HepG2 (cell line): ENCODE measurements around the gene SNX9. TPM values are rescaled to one million over a fixed set of nuclear protein-coding genes. Genes with fewer than 3 reads are reported as not detected.
A peak's percentile ranks its signal among the peaks of the same experiment; 100 is the strongest.

Experiments used
- ATAC-seq: fragments of 200-7000 bp; cut with Tn5 transposase; 3 replicates; pipeline ENCODE4 v1.9.1; 2020; ENCODE audit warnings: mild to moderate bottlenecking, moderate library complexity
- BruUV-seq: library from RNA; stranded (reverse); fragments of 400-500 nt; replicated peaks from 2 replicates; lab custom pipeline; 2021; lab: Mats Ljungman, UMichigan
- CTCF ChIA-PET: fragments of 300-600 bp; formaldehyde crosslinking; extraction: SDS; loops from one replicate; lab custom pipeline; 2021; ENCODE audit warnings: low total read pairs, inconsistent platforms, low intra/inter-chr PET ratio; lab: Yijun Ruan, JAX
- POLR2A ChIA-PET: fragments of 350-600 bp; sonication (Branson Sonifier 250); formaldehyde crosslinking; loops from one replicate; lab custom pipeline; 2020; ENCODE audit warnings: antibody characterized with exemption, inconsistent platforms; lab: Yijun Ruan, JAX
- DNase-seq: peaks from one replicate; pipeline ENCODE4 v3.0.0-alpha.2; 2015; ENCODE audit warnings: low spot score
- FAIRE-seq: peaks from 3 replicates; lab custom pipeline; 2011; peaks lifted over from hg19 to GRCh38; lab: Jason Lieb, UNC
- H2AFZ ChIP-seq: one replicate; pipeline ENCODE4 v1.6.1; 2011; ENCODE audit warnings: low read length, inconsistent platforms
- H3K27ac ChIP-seq: fragments of 300-600 bp; 3 replicates; pipeline ENCODE4 v1.8.0; 2011; ENCODE audit warnings: mixed run types, mild to moderate bottlenecking, mixed read lengths, low read length, inconsistent platforms; ENCODE audit not compliant: insufficient read depth; ENCODE audit errors: extremely low read length
- H3K27me3 ChIP-seq, 2 experiments: fragments of 200-600 bp in 1 of 2; 2 replicates in 1 of 2; 3 replicates in 1 of 2; pipeline versions ENCODE4 v1.6.0 to v1.8.0; 2011; ENCODE audit warnings: low read length in 2 of 2, mild to moderate bottlenecking in 2 of 2, moderate library complexity in 2 of 2, inconsistent platforms in 1 of 2; ENCODE audit not compliant: insufficient read depth in 2 of 2, control insufficient read depth in 1 of 2
- H3K36me3 ChIP-seq, 2 experiments: fragments of 200-600 bp in 1 of 2; replicated peaks in 1 of 2; 2 replicates in 1 of 2; 3 replicates in 1 of 2; pipeline versions ENCODE4 v1.5.1 to v1.8.0; 2011; ENCODE audit warnings: low read length in 2 of 2, inconsistent platforms in 1 of 2; ENCODE audit not compliant: insufficient read depth in 2 of 2, control insufficient read depth in 1 of 2
- H3K4me1 ChIP-seq: 2 replicates; pipeline ENCODE4 v1.5.1; 2012; ENCODE audit warnings: low read length, inconsistent platforms; ENCODE audit not compliant: insufficient read depth
- H3K4me2 ChIP-seq: 2 replicates; pipeline ENCODE4 v1.6.0; 2011; ENCODE audit warnings: low read depth, low read length, inconsistent platforms
- H3K4me3 ChIP-seq, 3 experiments: fragments of 200-600 bp in 1 of 3; sonication (generic), shearing (Covaris generic) in 1 of 3; replicated peaks in 1 of 3; 2 replicates each; pipeline ENCODE4 v1.5.1; 2011 to 2016; ENCODE audit warnings: low read length in 3 of 3, inconsistent platforms in 2 of 3, low read depth in 2 of 3, mild to moderate bottlenecking in 2 of 3, control low read depth in 1 of 3, mixed read lengths in 1 of 3; ENCODE audit not compliant: insufficient read depth in 1 of 3
- H3K79me2 ChIP-seq: one replicate; pipeline ENCODE4 v1.6.1; 2011; ENCODE audit warnings: low read length, inconsistent platforms; ENCODE audit not compliant: insufficient read depth
- H3K9ac ChIP-seq: 2 replicates; pipeline ENCODE4 v1.6.0; 2011; ENCODE audit warnings: mild to moderate bottlenecking, low read depth, low read length, inconsistent platforms; ENCODE audit not compliant: insufficient read depth
- H3K9me3 ChIP-seq: 2 replicates; pipeline ENCODE4 v1.5.1; 2012; ENCODE audit warnings: mild to moderate bottlenecking, low read length
- H4K20me1 ChIP-seq: 2 replicates; pipeline ENCODE4 v1.6.0; 2011; ENCODE audit warnings: inconsistent platforms, mild to moderate bottlenecking, low read length, moderate library complexity; ENCODE audit not compliant: insufficient read depth
- AKNA ChIP-seq: sonication (generic); formaldehyde crosslinking; IDR thresholded peaks from 2 replicates; pipeline ENCODE4 v1.4.0; 2020; ENCODE audit warnings: missing genetic modification reagents, borderline replicate concordance
- ARHGAP35 ChIP-seq: sonication (generic); formaldehyde crosslinking; IDR thresholded peaks from 2 replicates; pipeline ENCODE4 v1.9.0; 2022; ENCODE audit warnings: mild to moderate bottlenecking, inconsistent platforms, moderate library complexity, missing genetic modification reagents, borderline replicate concordance
- ARNT2 ChIP-seq: sonication (generic); formaldehyde crosslinking; IDR thresholded peaks from 2 replicates; pipeline ENCODE4 v1.8.0; 2022; ENCODE audit warnings: mild to moderate bottlenecking, low read depth, missing genetic modification reagents, moderate library complexity
- ATM ChIP-seq: fragments of 450-650 bp; IDR thresholded peaks from 2 replicates; pipeline ENCODE4 v1.7.1; 2017; ENCODE audit warnings: mild to moderate bottlenecking, borderline replicate concordance
- MYPOP ChIP-seq: sonication (generic); formaldehyde crosslinking; IDR thresholded peaks from 2 replicates; pipeline ENCODE4 v1.8.1; 2023; ENCODE audit warnings: mild to moderate bottlenecking, moderate library complexity, missing genetic modification reagents
- SAFB2 ChIP-seq: sonication (generic); formaldehyde crosslinking; IDR thresholded peaks from 2 replicates; pipeline ENCODE4 v1.5.1; 2020; ENCODE audit warnings: missing genetic modification reagents, low read depth, mild to moderate bottlenecking, borderline replicate concordance
- SNAI1 ChIP-seq: sonication (generic); formaldehyde crosslinking; IDR thresholded peaks from 2 replicates; pipeline ENCODE4 v1.5.0; 2020; ENCODE audit warnings: mild to moderate bottlenecking, missing genetic modification reagents, borderline replicate concordance
- TEAD3 ChIP-seq: optimal IDR thresholded peaks from 2 replicates; pipeline ENCODE3; 2016; ENCODE audit warnings: borderline replicate concordance
- TGIF2 ChIP-seq: IDR thresholded peaks from 2 replicates; pipeline ENCODE4 v1.6.1; 2016; ENCODE audit warnings: control low read depth, missing compliant biosample characterization
- ZNF317 ChIP-seq: sonication (generic); formaldehyde crosslinking; IDR thresholded peaks from 2 replicates; pipeline ENCODE4 v1.5.0; 2020; ENCODE audit warnings: mild to moderate bottlenecking, missing genetic modification reagents
- ZNF772 ChIP-seq: sonication (generic); formaldehyde crosslinking; IDR thresholded peaks from 2 replicates; pipeline ENCODE4 v1.5.0; 2020; ENCODE audit warnings: mild to moderate bottlenecking, missing genetic modification reagents
- ZNF790 ChIP-seq: sonication (generic); formaldehyde crosslinking; IDR thresholded peaks from 2 replicates; pipeline ENCODE4 v1.8.0; 2022; ENCODE audit warnings: missing genetic modification reagents, mild to moderate bottlenecking, borderline replicate concordance
- WGBS: methylation state at CpG from one replicate; pipeline ENCODE4 v1.1.6; 2017; ENCODE audit warnings: low lambda C conversion rate; 5-methylcytosine and 5-hydroxymethylcytosine counted together
- in situ Hi-C: cut with HindIII; loops from 2 replicates; pipeline ENCODE4 v1.10.0; 2017; ENCODE audit warnings: low pct_unique_long_range_greater_than_20kb; ENCODE audit not compliant: extremely low pct_ligation_motif_present
- intact Hi-C: fragments of 100-400 bp; cut with micrococcal nuclease; formaldehyde crosslinking; loops from one replicate; pipeline ENCODE4 v1.10.0; 2022; ENCODE audit not compliant: unreplicated experiment
- polyA plus RNA-seq, 8 experiments: library from polyadenylated mRNA; depleted of rRNA in 3 of 8; stranded (reverse) in 7 of 8; unstranded in 1 of 8; fragments of >200 nt; fragmentation: Illumina TruSeq in 4 of 8; extraction: Trizol in 4 of 8; gene quantifications; 2 replicates each; pipeline versions ENCODE4 v1.2.1 to v1.2.3, GENCODE V29; 2011 to 2016; ENCODE audit warnings: low read depth in 4 of 8, missing spikeins in 1 of 8, mixed read lengths in 1 of 8; ENCODE audit not compliant: insufficient read depth in 1 of 8
- total RNA-seq, 5 experiments: library from RNA; depleted of rRNA; stranded (reverse); fragments of >200 nt; fragmentation: Illumina TruSeq; extraction: Trizol; gene quantifications; 2 replicates each; pipeline ENCODE4 v1.2.3, GENCODE V29; 2016; ENCODE audit warnings: low read depth in 1 of 5

Gene SNX9
- total and polyA plus RNA-seq, 2 of the 13 experiments (the other 11 are each of a cell fraction or from before 2014, with no cell fraction given): 21.9 to 36.0 TPM

- Histone ChIP-seq H3K9me3 (peaks cover 21% of the 10 kb centered on the region), H3K36me3 (no peaks in the 10 kb centered on the region), H3K27ac (no peak overlapping the region), H3K79me2 (no peaks in the 10 kb centered on the region), H3K4me3 (no peak overlapping the region), H3K4me2 (no peak overlapping the region), H3K9ac (no peak overlapping the region), H3K4me1 (peaks cover 61% of the 10 kb centered on the region), H4K20me1 (no peaks in the 10 kb centered on the region), H3K27me3 (no peaks in the 10 kb centered on the region; a peak in 1 of 5 replicates), H2AFZ (no peak overlapping the region)
- intact Hi-C loops: loop anchor here (10.0 kb wide), 1 partner anchor 119 kb away; no protein-coding TSS in a partner anchor
- DNase-seq (no peak), FAIRE-seq (no peak), ATAC-seq (no peak)
- POLR2A ChIA-PET: no interaction called here
- BruUV-seq: no TSS peak
- CTCF ChIA-PET: no interaction called here
- WGBS: 91% methylated on average over 12 of the region's 12 CpGs
- TF ChIP-seq MYPOP (no peak), ZNF317 (0 out of 2 replicates have a peak, but pooled peaks have one; percentile 36), TEAD3 (CRISPR knock-in tag) (peak; percentile 15), ATM (no peak), ZNF790 (CRISPR knock-in tag) (no peak), SNAI1 (CRISPR knock-in tag) (no peak), ZNF772 (CRISPR knock-in tag) (peak; percentile 7; the same call in 1 of the 2 replicates), ARHGAP35 (CRISPR knock-in tag) (no peak), TGIF2 (no peak), ARNT2 (CRISPR knock-in tag) (no peak), AKNA (CRISPR knock-in tag) (no peak), SAFB2 (CRISPR knock-in tag) (no peak)
- in situ Hi-C loops: no loop called here
Observed at GRCh38 chr6:157956171-157956730, 133.2 kb downstream of the SNX9 start.
